NCI-H187 treated with DMSO at 0.1 percent for 48 hours (cell line): Measurements from ENCODE around the gene STAC.
"Not testable (repeated sequence)": the region's sequence is repeated elsewhere in the genome, so short reads cannot be mapped to it uniquely, and the experiment has no call there.

Source experiments
- DNase-seq: peaks from one replicate; lab custom pipeline; 2025; lab: John Stamatoyannopoulos, UW

Gene STAC

DNA sequence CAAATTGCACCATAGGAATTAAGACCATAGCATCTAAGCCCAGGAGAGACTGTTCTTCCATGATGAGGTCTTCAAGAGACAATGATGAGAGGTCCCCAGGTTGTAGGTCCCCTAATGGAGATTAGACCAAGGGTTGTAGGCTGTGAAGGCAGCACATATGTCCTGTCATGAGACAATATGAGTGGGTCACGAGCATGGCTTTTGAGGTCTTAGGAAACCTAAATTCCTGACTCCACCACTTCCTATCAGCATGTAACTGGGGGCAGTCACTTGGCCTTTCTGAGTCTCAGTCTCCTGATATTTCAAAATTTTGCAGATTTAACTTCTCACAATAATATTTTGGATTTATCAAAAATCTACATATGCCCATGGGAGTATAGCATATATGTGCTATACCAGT lies 31.3 kb downstream of the STAC start:
- no peak for DNase-seq

DNA sequence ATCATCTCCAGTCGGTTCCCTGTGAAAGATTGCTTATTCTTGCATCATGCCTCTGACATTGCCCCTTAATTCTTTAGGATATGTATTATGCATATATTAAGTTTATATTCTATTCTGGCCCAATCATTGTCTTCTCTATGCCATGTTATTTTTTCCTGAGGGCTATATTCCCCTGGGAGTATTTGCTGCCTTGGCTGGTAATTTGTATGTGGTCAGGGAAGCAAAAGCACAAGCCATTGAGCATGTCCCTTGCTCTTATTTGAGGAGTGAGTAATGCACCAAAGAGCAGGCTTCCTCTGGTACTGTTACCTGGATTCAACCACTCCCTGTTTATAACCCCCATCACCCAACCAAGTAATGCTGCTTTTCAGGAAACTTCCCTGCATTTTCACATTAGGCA lies 36.3 kb downstream of the STAC start:
- DNase-seq = no peak

DNA sequence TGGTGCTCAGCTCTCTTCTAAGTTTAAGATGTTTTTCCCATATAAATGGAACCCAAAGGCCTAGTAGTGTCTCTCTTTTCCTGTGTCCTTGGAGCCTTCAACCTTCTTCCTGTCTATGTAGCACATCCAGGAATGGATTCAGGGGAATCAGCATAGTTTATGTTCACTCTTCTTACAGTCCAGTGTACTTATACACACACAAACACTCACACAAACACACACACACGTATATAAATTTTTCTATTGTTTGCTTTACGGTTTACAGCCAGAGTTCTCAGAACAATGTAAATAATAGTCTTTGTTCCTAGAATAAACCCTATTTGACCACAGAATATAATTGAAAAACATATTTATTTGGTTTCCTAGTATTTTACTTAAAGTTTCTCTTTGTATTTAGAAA lies 36.9 kb downstream of the STAC start:
- DNase-seq = no peak

DNA sequence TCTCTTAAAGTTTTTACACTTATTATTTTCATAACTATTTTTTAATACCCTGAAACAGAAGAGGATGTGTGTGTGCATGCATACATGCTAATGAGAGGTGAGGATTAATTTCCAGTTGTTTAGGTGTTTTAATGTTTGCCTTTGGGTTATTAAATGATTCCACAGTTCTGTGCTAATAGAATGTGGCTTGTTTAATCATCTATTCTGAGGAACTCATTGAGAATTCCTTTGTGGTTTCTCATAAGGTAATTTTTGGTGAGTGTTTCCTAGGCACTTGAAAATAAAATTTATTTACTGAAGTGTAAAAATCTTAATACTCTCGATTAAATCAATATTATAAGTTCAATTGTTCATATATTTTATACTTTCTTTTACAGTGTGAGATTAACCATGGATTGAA lies 38.0 kb downstream of the STAC start:
- DNase-seq = no peak

DNA sequence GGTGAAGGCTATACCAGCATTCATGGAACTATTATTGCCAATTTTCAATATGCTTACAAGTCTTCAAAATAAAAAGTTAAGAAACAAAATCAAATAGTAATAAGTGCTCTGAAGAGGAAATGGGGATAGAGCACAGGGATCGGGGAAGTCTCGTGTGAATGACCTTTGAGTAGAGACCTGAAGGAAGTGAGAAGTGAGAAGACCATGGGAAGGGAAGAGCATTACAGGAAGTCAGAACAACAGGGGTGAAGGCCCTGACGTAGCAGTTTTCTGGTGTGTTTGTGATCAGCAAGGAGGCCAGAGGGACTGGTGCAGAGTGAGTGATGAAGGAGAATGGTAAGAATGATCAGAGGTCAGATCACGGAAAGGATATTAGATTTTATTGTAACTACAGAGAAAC lies 48.1 kb downstream of the STAC start:
- DNase-seq = no peak

DNA sequence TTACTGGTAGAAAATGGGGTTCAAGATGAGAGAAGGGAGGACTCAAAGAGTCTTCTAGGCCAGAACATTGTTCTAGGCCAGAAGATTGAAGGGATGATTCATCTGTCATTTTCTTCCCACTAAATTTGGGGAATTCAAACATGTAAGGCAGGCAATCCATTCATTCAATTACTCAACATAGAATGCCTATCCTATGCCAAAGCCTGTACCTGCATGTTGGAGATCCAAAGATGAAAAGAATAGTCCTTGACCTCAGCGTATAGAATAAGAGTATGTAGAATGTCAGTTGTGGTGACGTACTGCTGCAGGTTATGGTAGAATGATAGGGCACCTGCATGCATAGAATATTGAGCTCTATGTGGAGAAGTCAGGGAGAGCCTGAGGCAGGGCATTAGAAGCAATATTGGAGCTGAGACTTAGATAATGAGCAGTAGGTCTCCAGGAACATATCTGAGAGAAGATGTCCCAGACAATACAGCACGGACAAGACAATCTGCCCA lies 49.7 kb downstream of the STAC start:
- no peak for DNase-seq

DNA sequence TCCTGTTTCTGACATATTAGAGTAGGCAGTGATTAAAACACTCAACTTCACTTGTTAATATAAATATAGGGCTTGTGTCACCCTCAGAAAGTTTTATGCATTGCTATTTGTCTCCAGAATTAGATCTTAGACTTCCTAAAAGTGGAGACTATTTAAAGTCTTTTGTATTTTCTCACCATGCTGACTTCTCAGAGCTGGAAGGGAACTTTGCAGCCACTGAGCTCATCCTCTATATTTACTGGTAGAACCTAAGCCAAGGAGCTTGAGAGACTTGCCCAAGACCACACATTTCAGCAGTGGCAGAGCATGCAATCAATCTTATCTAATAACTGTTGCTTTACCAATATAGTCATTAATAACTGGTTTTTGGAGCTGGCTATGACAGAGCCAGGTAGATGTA lies 53.2 kb downstream of the STAC start:
- DNase-seq = no peak

DNA sequence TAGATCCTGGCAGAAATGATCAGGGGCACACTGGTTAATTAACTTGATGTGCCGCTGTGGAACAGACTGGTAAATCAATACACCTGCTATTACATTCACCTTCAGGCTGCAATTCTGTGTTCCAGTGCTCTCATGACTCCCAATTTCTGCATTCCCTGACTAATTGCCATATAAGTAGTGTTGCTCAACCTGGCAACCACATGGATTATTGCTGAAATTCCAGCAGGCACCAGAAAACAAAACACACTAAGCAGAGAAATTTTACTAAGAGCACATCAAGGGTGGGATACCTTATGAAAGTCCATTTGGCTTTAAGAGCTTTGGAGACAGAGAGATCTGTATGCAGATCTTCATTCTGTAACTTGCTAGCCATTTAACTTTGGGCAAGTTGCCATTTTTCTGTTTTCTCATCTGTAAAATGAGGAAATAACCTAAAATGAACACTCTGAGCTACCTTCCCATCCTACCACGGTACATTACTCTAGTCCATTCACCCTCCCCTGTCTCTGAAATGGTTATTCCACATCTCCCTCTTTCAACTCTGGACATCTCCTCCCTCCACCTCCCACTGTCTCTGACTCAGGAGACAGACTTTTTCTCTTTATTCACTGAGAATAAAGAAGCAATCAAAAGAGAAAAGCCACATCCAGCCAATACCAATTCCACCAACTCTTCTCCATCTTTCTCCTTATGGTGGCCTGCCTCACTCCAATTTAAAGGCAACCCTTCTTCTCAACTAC lies 54.6 kb downstream of the STAC start:
- DNase-seq = no peak

DNA sequence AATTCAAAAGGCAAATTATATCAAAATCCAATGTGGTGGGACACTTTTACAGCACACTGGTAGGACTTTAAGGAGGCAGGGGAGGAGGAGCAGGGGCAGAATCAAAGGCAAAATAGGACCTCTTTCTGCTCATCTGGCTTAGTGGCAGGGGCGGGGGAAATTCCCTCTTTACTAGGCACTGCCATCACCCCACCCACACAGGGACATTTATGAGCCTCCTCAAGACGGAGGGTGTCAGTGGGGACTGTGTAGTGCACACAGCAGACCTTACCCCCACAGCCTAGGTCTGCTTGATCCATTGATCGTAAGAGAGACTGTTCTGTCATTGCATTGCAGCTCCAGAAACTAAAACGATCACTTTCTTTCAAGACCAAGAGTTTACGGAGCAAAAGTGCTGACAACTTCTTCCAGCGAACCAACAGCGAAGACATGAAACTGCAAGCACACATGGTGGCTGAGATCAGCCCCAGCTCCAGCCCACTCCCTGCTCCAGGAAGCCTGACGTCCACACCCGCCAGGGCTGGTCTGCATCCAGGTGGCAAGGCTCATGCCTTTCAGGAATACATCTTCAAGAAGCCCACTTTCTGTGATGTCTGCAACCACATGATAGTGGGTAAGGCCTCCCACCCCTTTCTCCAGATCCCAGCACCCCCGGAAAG lies 62.9 kb downstream of the STAC start:
- no peak for DNase-seq

DNA sequence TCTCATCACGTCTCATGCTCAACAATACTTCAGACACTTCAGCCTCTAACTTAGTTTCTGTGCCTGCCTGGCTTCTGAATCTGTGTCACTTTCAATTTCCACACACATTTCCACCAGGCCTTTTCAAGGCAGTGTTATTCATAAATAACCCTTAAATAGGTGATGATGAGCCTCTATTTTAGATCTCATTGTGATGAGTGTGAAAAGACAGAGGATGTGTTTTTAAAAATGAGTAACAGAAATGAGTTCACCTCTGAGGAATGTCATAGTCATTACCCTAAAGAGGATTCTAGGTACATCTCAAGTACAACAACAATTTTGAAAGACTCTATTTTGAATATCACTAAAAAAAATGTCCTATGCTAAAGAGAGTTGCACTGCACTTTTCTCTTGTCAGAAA lies 64.6 kb downstream of the STAC start:
- no peak for DNase-seq

DNA sequence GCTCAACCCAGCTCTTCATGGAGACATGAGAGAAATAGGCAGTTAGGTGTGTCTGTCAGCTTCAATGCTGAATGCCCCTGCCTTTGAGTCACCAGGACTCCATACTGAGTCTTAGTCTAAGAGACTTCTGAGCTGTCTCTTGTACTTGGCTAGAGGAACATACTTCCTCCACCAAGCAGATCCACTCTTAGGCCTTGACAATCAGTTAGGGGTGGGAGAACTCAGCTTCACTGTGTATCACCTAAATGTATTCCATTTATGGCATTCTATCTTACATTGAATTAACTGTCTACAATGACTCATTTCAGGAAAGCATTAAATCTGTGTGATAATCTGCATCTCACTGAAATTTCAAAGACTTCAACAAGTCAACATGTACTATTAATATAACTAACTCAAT lies 66.0 kb downstream of the STAC start:
- DNase-seq = no peak

DNA sequence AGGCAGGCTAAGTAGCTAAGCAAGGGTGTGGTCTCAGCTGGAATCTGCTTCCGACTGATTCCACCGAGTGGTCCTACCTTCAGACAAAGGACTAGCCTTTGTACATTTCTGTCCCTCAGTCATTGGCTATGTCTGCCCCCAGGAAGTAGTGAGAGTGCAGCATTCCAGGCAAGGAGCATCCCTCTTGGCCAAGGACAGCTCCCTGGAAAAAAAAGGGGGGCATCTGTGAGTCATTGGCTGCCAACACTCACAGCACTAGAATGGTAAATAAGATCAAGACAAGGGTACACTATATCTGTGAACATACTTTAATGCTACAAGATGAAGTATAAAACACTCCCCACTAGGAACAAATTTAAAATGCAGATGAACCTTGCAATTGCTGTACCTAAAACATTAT lies 66.8 kb downstream of the STAC start:
- DNase-seq = no peak

DNA sequence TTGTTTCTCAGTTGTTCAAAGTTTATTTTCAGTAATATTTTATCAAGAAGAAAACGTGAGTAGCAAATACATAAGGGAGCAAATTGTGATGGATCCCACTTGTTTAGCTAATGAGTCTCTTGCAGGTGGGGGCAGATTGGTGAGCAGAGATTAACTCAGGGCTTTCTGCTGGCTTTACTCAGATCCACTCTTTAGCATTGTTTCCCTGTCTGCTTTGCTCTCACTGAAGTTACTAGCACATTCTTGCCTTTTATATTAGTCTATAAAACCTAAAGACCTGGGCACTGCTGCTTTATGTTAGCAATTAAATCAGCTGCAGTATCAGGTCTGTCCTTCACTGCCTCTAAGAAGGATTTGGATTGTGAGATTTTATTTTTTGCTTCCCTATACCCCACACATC lies 71.5 kb downstream of the STAC start:
- DNase-seq = no peak

DNA sequence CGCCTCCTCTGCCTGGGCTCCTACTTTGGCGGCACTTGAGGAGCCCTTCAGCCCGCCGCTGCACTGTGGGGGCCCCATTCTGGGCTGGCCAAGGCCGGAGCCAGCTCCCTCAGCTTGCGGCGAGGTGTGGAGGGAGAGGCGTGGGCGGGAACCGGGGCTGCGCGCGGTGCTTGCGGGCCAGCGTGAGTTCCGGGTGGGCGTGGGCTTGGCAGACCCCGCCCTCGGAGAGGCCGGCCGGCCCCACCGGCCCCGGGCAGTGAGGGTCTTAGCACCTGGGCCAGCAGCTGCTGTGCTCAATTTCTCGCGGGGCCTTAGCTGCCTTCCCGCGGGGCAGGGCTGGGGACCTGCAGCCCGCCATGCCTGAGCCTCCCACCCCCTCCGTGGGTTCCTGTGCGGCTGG lies 72.9 kb downstream of the STAC start:
- DNase-seq = not testable (repeated sequence)

DNA sequence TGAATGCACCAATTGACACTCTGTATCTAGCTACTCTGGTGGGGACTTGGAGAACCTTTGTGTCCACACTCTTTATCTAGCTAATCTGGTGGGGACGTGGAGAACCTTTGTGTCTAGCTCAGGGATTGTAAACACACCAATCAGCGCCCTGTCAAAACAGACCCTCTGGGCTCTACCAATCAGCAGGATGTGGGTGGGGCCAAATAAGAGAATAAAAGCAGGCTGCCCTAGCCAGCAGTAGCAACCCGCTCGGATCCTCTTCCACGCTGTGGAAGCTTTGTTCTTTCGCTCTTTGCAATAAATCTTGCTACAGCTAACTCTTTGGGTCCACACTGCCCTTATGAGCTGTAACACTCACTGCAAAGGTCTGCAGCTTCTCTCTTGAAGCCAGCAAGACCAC lies 73.6 kb downstream of the STAC start:
- DNase-seq = not testable (repeated sequence)

DNA sequence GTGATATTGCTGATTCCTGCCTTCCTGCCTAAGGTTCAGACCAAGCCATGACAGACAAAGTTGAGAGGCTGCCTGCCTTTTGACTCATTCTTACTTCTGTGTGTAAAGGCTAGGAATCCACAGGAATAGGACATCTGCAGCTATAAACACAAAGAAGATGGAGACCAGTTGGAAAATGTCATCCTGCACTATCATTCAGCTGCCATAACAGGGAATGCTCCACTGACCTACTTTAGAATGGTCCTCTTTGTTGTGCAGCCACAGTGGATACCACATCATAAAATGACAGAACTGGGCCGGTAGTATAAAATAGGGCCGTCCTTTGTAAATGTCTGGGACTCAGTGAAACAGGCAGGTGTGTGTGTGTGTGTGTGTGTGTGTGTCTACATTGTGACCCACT lies 75.1 kb downstream of the STAC start:
- DNase-seq = no peak

DNA sequence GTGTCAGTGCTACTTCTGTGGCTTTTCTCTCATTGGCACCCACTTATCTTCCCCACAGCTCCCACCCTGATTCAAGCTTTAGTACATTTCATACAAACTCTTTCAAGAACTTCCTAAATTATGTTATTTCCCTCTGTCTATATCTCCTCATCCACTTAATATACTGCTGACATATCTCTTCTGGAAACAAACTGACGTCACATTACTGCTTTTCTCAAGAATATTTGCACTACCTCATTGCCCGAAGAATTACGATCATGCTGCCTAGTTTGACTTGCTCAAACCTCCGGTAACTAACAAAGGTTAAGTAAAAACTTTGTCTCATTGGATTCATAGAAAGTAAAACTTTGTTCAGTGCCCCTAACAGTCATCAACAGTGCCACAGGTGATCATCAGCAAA lies 76.5 kb downstream of the STAC start:
- DNase-seq = no peak

DNA sequence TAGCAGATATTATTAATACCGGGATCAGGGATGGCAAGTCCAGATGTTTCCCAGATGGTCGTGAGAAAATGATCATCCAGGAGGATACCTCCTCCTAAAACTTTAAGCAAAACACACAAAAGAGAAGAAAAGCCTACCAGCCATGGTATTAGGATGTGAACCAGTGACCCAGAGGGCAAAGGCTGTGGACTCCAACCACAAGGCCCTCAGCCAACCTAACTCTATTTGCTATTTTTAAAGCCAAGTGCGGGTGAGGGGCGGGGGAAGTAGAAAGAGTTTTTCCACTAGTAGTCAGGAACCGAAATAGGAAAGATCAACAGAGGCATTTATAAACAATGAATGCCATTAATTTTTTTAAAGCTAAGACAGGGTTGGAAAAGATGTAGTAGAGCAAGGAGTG lies 77.4 kb downstream of the STAC start:
- DNase-seq = no peak

DNA sequence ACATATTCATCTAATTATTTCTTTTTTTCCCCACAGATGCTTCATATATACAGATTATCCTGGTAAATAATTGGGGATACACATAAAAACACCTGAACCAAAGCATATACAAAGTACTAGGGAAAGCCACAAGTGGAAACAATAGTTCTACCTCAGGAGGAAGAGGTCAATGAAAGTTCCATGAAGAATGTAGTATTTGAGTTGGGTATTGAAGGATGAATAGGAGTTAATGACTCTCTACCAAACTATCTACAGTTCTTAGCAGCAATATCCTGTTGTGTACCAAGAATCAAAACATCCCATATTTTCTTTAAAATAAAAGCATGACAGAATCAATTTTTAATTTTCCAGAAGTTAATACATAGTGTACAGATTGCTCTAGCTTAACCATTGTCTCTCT lies 78.9 kb downstream of the STAC start:
- DNase-seq = no peak

DNA sequence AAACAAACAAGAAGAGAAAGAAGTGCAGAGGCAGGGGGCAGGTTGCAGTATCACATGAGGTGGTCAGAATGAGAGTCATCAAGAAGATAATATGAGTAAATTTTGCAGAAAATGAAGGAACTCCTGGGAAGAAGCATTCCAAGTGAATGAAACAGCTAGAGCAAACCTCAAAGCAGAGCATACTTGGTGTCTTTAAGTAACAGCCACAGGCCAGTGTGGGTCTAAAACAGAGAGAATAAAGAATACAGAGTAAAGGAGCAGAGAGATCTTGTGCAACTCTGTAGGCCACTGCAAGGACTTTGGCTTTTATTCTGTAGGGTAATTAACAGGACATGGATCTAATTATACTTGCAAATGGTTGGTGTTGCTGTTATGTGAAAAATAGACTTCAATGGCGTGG lies 81.3 kb downstream of the STAC start:
- DNase-seq = no peak

DNA sequence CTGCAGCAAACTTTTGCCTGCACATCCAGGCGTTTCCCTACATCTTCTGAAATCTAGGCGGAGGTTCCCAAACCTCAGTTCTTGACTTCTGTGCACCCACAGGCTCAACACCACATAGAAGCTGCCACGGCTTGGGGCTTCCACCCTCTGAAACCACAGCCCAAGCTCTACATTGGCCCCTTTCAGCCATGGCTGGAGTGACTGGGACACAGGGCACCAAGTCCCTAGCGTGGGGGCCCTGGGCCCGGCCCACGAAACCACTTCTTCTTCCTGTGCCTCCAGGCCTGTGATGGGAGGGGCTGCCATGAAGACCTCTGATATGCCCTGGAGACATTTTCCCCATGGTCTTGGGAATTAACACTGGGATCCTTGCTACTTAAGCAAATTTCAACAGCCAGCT lies 91.7 kb downstream of the STAC start:
- DNase-seq = not testable (repeated sequence)

DNA sequence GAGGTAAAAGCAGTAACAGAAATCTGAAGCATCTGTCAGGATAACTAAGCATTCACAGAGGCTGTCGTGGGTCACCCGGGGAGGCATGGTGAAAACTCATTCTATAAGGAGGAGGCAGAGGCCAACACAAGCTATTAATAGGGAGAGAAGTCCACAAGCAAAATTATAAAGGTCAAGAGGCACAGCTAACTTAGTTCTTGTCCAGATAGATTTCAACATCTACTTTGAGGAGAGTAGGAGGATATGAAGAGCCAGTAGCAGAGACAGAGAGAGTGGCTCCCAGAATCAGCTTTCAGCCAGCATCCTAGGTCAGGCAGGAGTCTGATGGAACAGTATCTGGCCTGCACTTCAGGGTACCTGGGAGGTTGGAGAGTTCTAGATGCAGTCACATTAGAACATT lies 95.3 kb downstream of the STAC start:
- DNase-seq = no peak

DNA sequence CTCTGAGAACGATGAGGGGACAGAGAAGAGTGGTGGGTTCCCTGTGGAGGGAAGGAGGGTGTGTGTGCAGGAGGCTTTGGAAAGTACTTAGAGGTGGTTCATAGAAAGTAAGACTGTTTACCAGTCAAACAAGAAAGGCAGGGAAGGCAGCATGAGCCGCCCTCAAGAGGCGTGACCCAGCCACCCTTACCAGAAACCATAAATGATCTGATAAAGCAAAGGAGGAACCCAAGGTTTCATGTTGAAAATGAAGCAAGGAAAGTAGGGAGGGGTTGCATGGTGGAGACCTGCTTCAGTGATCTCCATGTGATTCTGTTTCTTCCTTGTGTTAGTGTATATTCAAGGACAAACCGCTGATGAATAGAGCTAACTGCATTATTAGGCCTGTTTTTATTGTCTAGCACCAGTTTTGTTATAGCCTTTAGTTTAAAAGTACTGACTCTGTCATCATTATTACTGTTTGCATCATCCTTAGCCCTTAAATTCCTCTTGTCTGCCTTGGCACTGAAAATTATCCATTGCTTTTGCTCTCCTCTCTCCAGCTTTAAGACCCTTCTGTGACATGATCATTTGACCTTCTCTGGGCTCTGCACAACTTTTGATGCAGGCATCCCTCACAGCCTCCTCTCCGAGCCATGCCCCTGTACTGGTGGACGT lies 96.1 kb downstream of the STAC start:
- no peak for DNase-seq
